GM23338 (cell line): Measurements from ENCODE around the gene YTHDC2. TPM values are rescaled to one million over a fixed set of nuclear protein-coding genes. Genes with fewer than 3 reads are reported as not detected.

Experiments
- ATAC-seq: fragments of 200-7000 bp; cut with Tn5 transposase; 3 replicates; pipeline ENCODE4 v1.9.1; 2020
- DNase-seq: peaks from one replicate; pipeline ENCODE4 v3.0.0-alpha.2; 2015; ENCODE audit warnings: low spot score
- H2AFZ ChIP-seq: fragments of 200-600 bp; sonication (generic); 2 replicates; pipeline ENCODE4 v1.8.0; 2016; ENCODE audit warnings: antibody characterized with exemption, mild to moderate bottlenecking, moderate library complexity
- H3F3A ChIP-seq: fragments of 200-600 bp; sonication (generic); replicated peaks from 2 replicates; pipeline ENCODE4 v1.8.0; 2017; ENCODE audit warnings: antibody characterized with exemption, mixed run types, low read depth
- H3K27ac ChIP-seq: fragments of 200-600 bp; sonication (generic); 2 replicates; pipeline ENCODE4 v1.6.1; 2016; ENCODE audit warnings: low read depth
- H3K27me3 ChIP-seq: fragments of 200-600 bp; sonication (generic); 2 replicates; pipeline ENCODE4 v1.8.0; 2016; ENCODE audit warnings: mild to moderate bottlenecking, mixed run types, moderate library complexity; ENCODE audit not compliant: insufficient read depth
- H3K36me3 ChIP-seq: fragments of 200-600 bp; sonication (generic); 2 replicates; pipeline ENCODE4 v1.8.0; 2016; ENCODE audit warnings: mild to moderate bottlenecking; ENCODE audit not compliant: insufficient read depth
- H3K4me1 ChIP-seq: fragments of 200-600 bp; sonication (generic); 2 replicates; pipeline ENCODE4 v1.8.0; 2016; ENCODE audit warnings: mild to moderate bottlenecking, moderate library complexity; ENCODE audit not compliant: insufficient read depth
- H3K4me2 ChIP-seq: fragments of 200-600 bp; sonication (generic); 2 replicates; pipeline ENCODE4 v1.7.1; 2017; ENCODE audit warnings: mixed run types
- H3K4me3 ChIP-seq: fragments of 200-600 bp; sonication (generic); 2 replicates; pipeline ENCODE4 v1.6.1; 2016; ENCODE audit warnings: mixed run types
- H3K79me2 ChIP-seq: fragments of 200-600 bp; sonication (generic); replicated peaks from 2 replicates; pipeline ENCODE4 v1.8.0; 2017; ENCODE audit warnings: mild to moderate bottlenecking; ENCODE audit not compliant: insufficient read depth
- H3K9me2 ChIP-seq: fragments of 200-600 bp; sonication (generic); 2 replicates; pipeline ENCODE4 v1.8.0; 2017; ENCODE audit not compliant: insufficient read depth
- H4K20me1 ChIP-seq: fragments of 200-600 bp; sonication (generic); replicated peaks from 2 replicates; pipeline ENCODE4 v1.8.0; 2017; ENCODE audit warnings: mild to moderate bottlenecking; ENCODE audit not compliant: insufficient read depth
- H3K27ac Mint-ChIP-seq: 2 replicates; pipeline ENCODE4 v1.8.0; 2020; ENCODE audit warnings: inconsistent platforms, mild to moderate bottlenecking, moderate library complexity, mixed read lengths
- H3K27me3 Mint-ChIP-seq: 3 replicates; pipeline ENCODE4 v1.8.0; 2022; ENCODE audit warnings: low read depth, mild to moderate bottlenecking, moderate library complexity, mixed read lengths, inconsistent platforms; ENCODE audit not compliant: insufficient read depth, poor library complexity
- H3K36me3 Mint-ChIP-seq: 3 replicates; pipeline ENCODE4 v1.8.0; 2021; ENCODE audit warnings: low read depth, mild to moderate bottlenecking, inconsistent platforms, moderate library complexity, mixed read lengths
- H3K4me1 Mint-ChIP-seq: 3 replicates; pipeline ENCODE4 v1.8.0; 2020; ENCODE audit warnings: mild to moderate bottlenecking, inconsistent platforms, mixed read lengths
- H3K4me3 Mint-ChIP-seq: 3 replicates; pipeline ENCODE4 v1.8.0; 2021; ENCODE audit warnings: moderate library complexity, mild to moderate bottlenecking, inconsistent platforms, mixed read lengths
- H3K9me3 Mint-ChIP-seq: 3 replicates; pipeline ENCODE4 v1.8.0; 2020; ENCODE audit warnings: moderate library complexity, mild to moderate bottlenecking, inconsistent platforms, mixed read lengths
- CTCF ChIP-seq, 2 experiments: fragments of 200-600 bp in 1 of 2; sonication (generic) in 1 of 2; conservative IDR thresholded peaks; 2 replicates each; pipeline versions ENCODE4 v1.5.1 to v1.6.1; 2016 to 2017; ENCODE audit warnings: antibody characterized with exemption in 2 of 2, low read depth in 2 of 2, mild to moderate bottlenecking in 2 of 2, moderate library complexity in 1 of 2
- ETS1 ChIP-seq: IDR thresholded peaks from 2 replicates; pipeline ENCODE4 v1.6.1; 2016; ENCODE audit warnings: antibody characterized with exemption
- EZH2 ChIP-seq: fragments of 200-600 bp; sonication (generic); IDR thresholded peaks from one replicate; pipeline ENCODE4 v1.8.0; 2017; ENCODE audit warnings: antibody characterized with exemption, mild to moderate bottlenecking, low read depth; ENCODE audit not compliant: unreplicated experiment
- EZH2phosphoT487 ChIP-seq: fragments of 200-600 bp; sonication (generic); IDR thresholded peaks from one replicate; pipeline ENCODE4 v1.8.1; 2018; ENCODE audit warnings: antibody characterized with exemption; ENCODE audit not compliant: unreplicated experiment
- JUNB ChIP-seq: IDR thresholded peaks from one replicate; pipeline ENCODE4 v1.6.1; 2016; ENCODE audit warnings: antibody characterized with exemption; ENCODE audit not compliant: unreplicated experiment
- NANOG ChIP-seq: IDR thresholded peaks from 2 replicates; pipeline ENCODE4 v1.6.1; 2016; ENCODE audit warnings: antibody characterized with exemption, borderline replicate concordance
- POLR2AphosphoS5 ChIP-seq: IDR thresholded peaks from 2 replicates; pipeline ENCODE4 v1.6.1; 2016; ENCODE audit warnings: antibody characterized with exemption, low read depth
- REST ChIP-seq: IDR thresholded peaks from one replicate; pipeline ENCODE4 v1.6.1; 2018; ENCODE audit warnings: antibody characterized with exemption; ENCODE audit not compliant: unreplicated experiment
- STAT1 ChIP-seq: IDR thresholded peaks from one replicate; pipeline ENCODE4 v1.6.1; 2016; ENCODE audit warnings: antibody characterized with exemption; ENCODE audit not compliant: unreplicated experiment
- ZNF114 ChIP-seq: fragments of 250-450 bp; sonication (Bioruptor Pico); IDR thresholded peaks from 2 replicates; pipeline ENCODE4 v1.5.0; 2020; ENCODE audit warnings: mild to moderate bottlenecking, moderate library complexity
- ZNF331 ChIP-seq: fragments of 250-450 bp; sonication (Bioruptor Pico); IDR thresholded peaks from 2 replicates; pipeline ENCODE4 v1.5.0; 2020; ENCODE audit warnings: low read depth, mild to moderate bottlenecking, moderate library complexity
- ZNF462 ChIP-seq: fragments of 250-450 bp; sonication (Bioruptor Pico); IDR thresholded peaks from 2 replicates; pipeline ENCODE4 v1.5.0; 2020; ENCODE audit warnings: mild to moderate bottlenecking, moderate library complexity
- polyA plus RNA-seq: library from polyadenylated mRNA; unstranded; fragments of >200 nt; fragmentation: Nextera tagmentation; extraction: Ambion mirVana; gene quantifications from 2 replicates; pipeline ENCODE4 v1.2.1, GENCODE V29; 2016
- total RNA-seq: library from RNA; depleted of rRNA; stranded (reverse); fragments of >200 nt; shearing (Covaris generic); gene quantifications from 2 replicates; pipeline ENCODE4 v1.2.3, GENCODE V29; 2014

The YTHDC2 gene
- total and polyA plus RNA-seq, 2 experiments from 2014 or later, result 19.9 to 33.9 TPM

GRCh38 chr5:113562828-113563400 is 49.4 kb downstream of the YTHDC2 start:
- Histone ChIP-seq H3K27ac (no peak overlapping the region), H3K4me1 (no peaks in the 10 kb centered on the region), H3K9me2 (no peaks in the 10 kb centered on the region), H3K79me2 (no peaks in the 10 kb centered on the region), H2AFZ (no peak overlapping the region), H3K4me2 (no peak overlapping the region), H3K4me3 (no peak overlapping the region), H3K36me3 (no peaks in the 10 kb centered on the region), H4K20me1 (no peaks in the 10 kb centered on the region), H3F3A (no peaks in the 10 kb centered on the region), H3K27me3 (no peaks in the 10 kb centered on the region)
- H3K4me1 Mint-ChIP-seq, result no peaks in the 10 kb centered on the region
- no peak overlapping the region for H3K27ac Mint-ChIP-seq
- no peak for ATAC-seq
- no peaks in the 10 kb centered on the region for H3K9me3 Mint-ChIP-seq
- DNase-seq, result no peak
- no peaks in the 10 kb centered on the region for H3K27me3 Mint-ChIP-seq
- TF ChIP-seq REST, result no peak
- TF ChIP-seq ZNF114 (CRISPR knock-in tag), result no peak
- TF ChIP-seq ZNF331, result no peak
- no peak for TF ChIP-seq CTCF (conservative IDR thresholded peaks at IDR 0.05; ENCODE audit: low read depth in 2 of 2)
- TF ChIP-seq ETS1, result no peak
- TF ChIP-seq POLR2AphosphoS5, result no peak
- no peak for TF ChIP-seq NANOG
- TF ChIP-seq EZH2, result no peak
- TF ChIP-seq ZNF462 (CRISPR knock-in tag), result no peak
- no peak for TF ChIP-seq EZH2phosphoT487
- no peak for TF ChIP-seq JUNB
- no peak for TF ChIP-seq STAT1
- H3K4me3 Mint-ChIP-seq, result no peak overlapping the region
- H3K36me3 Mint-ChIP-seq, result peaks cover 22% of the 10 kb centered on the region
